HG03457 (cell line): Measurements from ENCODE around the gene NBAS.

ENCODE experiments used
- ATAC-seq: cut with Tn5 transposase; IDR thresholded peaks from one replicate; pipeline ENCODE4 v1.9.1; 2021; ENCODE audit warnings: moderate number of reproducible peaks; ENCODE audit not compliant: unreplicated experiment

NBAS gene

DNA sequence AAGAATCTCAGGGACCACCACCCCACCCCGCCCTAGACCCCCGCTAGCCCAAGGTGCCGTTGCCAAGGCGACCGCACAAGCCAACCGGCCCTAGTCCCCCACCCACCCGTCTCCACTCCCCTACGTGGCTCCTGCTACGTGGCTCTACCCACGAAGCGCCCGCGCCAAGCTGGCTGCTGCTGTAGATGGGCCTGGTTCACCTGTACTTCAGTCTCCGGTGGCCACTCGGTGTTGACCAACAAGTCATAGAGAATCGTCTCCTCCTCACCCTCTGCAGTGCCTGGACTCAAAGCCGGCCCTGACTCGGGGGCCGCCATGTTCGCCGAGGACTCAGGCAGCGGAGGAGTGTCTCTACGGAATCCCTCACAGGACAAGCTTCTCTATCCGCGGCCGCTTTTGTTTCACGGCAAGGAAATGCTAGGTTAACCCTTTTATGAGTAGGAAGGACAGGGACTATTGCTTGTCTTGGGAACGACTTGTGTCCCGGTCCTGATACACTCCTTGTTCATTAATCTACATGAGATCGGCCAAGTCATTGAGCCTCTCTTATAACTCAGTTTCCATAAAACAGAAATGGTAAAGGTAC is at the start of gene NBAS:
Gene NBAS, minus strand, starts transcription at position 347 of the 586 bp plus-strand sequence. Its CDS starts 30 bp downstream, at position 317.
- ATAC-seq = peak; percentile 68

DNA sequence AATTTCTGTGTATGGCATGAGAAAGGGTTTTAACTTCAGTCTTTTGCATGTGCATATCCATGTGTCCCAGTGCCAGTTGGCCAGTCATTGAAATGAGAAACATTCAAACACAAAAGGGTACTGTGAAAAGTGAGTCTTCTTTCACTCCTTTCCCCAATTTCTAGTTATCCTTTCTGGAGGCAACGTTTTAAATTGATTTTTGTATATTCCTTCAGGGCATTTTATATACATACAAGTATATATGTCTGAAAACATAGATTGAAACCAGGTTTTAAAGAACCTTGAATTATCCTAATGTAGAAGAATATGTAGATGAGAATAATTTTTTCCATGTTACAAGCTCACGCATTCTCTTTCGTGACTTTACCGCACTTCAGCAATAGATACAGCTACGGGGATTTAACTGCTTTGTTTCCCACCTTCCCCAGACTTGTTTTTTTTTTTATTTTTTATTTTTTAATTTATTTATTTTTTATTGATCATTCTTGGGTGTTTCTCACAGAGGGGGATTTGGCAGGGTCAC is 49.4 kb upstream of the NBAS start:
- no peak for ATAC-seq

DNA sequence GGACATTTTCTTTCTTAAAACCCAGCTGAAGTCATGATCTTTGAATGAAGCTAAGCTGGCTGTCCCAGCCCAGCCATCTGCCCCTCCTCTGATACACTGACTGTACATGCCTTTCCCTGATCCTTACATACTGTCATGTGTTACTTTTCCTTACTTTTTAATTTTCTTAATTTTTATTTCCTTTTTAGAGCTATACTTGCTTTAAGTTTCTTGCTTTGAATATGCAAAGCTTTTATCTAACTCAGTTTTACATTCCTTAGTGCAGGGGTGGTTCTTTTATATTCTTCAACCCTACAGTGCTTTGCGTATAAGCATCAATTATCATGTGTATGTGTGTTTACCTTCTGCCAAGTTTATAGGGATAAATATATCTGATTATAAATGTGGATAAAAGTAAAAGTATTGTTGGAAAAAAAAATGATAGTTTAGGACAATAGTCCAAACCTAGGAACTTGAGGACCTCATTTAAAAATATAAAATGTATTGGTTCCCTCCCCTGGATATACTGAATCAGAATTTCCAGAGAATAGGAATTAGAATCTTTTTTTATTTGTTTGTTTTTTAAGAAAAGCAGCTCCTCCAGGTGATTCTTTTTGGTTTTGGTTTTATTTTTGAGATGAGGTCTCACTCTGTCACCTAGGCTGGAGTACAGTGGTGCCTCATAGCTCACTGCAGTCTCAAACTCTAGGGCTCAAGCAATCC is 48.4 kb upstream of the NBAS start:
- ATAC-seq = no peak

DNA sequence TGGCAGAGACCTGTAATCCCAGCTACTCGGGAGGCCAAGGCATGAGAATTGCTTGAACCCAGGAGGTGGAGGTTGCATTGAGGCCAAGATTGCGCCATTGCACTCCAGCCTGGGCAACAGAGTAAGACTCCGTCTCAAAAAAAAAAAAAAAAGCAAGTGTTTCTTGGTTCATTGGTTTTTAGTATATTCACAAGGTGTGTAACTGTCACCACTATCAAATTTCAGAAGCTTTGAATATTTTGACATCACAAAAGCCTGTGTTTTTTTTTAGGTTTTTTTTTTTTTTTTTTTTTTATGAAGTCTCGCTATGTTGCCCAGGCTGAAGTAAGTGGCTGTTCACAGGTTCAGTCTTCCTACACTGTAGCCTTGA is 47.2 kb upstream of the NBAS start:
- no peak for ATAC-seq

DNA sequence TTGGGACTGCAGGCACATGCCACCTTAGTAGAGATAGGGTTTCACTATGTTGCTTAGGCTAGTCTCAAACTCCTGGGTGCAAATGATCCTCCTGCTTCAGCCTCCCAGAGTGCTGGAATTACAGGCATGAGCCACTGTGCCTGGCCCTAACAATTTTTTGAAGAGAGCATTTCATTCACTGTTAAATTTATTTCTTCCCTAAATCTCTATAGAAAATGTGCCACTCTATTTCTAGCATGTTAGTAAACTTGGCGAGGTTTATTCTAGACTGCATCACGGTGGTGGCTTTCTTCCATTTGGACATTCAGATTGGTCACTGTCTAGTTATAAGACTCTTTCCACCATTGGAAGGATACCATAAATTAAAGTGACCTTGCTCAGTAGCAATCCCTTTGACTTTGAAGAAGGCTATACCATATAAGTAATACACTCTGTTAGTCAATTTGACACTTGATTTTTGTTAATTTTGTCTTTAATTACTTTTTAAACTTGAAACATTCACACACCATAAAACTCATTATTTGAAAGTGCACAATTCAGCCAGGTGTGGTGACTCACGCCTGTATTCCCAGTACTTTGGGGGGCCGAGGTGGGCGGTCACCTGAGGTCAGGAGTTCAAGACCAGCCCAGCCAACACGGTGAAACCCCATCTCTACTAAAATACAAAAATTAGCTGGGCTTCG is 46.7 kb upstream of the NBAS start:
- no peak for ATAC-seq

DNA sequence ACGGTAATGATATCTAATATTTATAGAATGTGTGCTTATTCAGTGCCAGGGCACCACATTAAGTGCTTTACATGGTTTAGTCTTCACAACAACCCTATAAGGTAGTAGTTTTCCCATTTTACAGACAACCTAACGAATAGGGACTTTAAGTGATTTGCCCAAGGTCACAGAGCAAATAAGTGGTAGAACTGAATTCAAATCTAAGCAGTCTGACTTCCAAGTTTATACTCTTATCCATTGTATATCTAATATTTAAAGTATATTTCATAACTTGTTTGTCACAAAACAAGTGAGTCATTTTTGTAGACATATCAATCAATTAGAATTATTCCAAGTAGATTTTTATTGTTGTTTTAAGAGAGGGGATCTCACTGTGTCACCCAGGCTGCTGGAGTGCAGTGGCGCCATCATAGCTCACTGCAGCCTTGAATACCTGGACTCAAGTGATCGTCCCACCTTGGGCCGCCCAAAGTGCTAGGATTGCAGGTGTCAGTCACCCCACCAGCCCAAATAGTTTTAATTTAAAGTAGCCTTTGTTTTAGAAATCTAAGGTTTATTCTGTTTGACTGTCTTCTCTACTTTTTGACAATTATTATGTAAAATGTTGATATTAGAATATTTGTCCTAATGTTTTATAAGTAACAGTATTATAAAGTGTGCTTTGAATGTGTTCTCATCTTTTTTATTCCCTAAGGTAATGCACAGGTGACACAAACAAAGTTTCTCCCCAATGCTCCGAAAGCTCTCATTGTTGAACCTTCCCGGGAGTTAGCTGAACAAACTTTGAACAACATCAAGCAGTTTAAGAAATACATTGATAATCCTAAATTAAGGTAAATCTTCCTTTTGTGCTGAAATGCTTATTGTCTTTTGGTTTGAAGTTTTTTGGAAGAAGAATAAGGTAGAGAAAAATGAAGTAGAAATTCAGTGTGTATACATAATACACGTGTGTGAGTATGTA is 45.6 kb upstream of the NBAS start:
- no peak for ATAC-seq

DNA sequence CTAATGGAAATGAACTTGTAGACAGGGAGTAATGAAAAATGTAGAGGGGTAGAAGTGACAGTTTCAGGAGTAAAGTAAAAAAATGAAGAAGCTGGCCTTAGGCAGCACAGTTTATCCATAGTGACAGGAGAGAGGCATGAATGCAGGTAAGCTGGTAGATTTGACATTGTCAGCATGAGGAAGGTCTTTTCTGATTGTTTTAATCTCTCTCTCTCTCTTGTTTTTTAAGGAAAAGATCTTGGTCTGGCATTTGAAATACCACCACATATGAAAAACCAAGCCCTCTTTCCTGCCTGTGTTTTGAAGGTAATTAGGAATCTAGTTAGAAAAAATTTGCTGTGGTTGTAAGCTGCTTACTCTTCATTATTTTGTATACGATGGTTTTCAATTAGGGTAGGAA is 44.6 kb upstream of the NBAS start:
- no peak for ATAC-seq

DNA sequence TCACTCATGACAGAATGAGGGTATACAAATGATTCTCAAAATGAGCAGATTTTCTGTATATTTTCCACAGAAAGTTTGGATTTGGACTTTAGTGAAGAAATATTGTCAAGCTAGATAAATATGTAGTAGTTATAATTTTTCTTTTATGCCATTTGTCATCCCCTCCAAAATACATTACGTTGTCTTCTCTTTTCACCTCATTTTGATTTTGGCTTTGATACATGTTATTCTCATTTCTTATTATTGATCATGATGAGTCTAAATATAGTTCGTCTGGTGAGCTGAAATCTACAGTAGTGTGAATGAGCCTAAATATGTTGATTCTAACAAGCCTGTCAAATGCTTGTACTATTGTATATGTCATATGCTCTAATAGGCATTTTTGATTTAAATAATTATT is 42.8 kb upstream of the NBAS start:
- ATAC-seq = no peak

DNA sequence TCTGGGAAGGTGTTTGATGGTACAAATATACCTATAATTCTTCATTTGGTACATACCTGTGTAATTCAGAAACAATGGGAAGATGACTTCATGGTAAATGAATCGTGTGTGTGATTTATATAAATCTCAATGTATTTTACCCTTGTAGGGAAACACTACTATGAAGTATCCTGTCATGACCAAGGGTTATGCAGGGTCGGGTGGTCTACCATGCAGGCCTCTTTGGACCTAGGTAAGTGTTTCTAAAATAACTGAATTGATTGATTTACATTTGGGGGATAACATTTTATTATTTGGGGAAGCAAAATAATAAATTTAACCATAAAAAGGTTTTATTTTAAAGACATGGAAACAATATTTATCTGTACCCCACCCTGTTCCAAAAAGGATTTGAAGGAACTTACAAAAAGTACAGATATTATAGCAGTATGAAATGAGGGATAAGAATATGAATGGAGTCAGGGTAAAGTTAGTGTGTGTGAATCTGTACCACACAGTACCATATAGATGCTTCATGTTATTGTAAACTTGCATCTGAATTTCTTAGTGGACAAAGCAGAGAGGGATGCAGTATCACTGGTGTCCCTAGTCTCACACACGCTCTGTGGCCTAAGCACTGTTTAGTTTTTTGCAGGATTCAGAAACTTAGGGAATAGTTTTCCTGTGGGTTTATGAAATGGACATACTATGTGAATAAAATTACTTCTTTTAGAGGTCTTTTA is 42.1 kb upstream of the NBAS start:
- no peak for ATAC-seq

DNA sequence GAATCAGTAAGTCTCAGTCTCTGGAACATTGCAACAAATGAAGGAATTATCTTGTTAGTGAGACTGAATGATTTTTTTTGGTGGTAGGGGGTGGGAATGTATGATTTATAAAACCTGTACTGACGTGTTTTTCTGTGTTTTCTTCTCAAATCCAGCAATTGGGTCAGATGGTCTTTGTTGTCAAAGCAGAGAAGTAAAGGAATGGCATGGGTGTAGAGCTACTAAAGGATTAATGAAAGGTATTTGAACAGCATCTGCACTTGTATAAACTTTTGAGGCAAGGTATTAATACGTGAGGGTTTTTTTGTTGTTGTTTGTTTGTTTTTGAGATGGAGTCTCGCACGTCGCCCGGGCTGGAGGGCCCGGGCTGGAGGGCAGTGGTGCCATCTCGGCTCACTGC is 41.3 kb upstream of the NBAS start:
- ATAC-seq = no peak

DNA sequence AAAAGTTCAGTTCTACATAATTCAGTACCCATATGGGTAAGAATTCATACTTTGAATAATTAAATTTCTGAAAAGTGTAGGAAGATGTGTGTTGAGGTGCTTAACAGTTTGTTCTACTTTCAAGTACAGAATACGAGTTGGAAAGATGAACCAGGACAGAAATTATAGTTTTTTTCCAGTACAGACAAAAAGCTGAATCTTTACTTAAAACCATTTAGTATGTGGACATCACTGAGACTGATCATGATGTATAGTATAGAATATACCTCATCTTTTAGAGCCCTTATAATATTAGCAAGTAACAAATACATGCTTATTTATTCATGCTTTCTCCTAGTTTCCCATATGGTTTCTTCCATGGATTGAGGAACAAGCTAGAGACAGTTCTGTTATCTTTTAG is 40.5 kb upstream of the NBAS start:
- ATAC-seq = no peak

DNA sequence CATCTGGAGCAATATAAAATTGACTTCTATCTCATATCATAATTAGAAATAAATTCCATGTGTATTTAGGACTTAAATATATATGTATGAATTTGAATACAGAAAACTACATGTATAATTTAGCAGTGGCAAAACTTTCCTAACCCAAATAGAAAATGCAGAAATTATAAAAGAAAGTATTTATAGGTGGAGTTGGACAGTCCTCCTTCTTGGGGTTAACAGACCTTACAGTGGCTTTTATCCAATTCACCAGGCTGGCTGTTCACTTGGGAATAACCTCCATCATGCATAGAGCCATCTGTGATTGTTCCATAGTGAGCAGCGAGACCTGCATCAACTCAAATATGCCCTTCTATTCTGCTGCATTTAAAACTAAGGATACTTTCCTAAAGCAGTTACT is 38.9 kb upstream of the NBAS start:
- no peak for ATAC-seq

DNA sequence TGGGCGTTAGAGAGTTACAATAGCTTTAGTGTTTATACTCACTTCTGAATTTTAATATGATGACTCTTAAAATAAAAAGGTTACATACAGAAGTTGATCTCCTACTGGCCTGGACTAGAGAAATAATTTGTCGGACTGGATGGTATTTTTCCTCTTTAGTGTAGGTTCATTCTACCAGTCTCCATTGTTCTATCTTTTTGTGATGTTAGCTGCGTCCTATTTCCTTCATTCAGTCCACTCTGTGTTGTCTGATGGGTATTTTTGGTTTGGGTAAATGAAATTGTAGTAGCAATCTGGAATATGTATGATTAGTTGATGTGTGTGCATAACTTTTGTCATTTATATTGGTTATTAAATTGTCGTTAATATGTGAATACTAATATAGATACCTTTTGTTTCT is 35.8 kb upstream of the NBAS start:
- ATAC-seq = no peak

DNA sequence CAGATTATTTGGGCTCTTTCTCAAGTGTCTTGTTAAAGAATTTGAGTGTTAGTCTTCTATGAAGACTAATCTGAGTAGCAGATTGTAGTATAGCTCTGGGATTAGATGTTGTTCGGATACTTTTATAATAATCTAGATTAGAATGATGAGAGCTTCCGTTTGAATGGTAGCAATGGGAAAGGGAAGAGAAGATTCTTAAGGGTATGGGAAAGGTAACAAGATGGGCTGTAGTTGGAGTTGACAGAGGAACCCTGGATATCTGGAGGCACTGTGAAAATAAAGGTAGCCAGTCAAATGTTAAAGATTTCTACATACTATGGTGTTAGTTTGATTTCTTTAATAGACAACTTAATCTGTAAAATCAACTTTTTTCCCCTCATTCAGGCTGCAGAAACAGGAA is 35.2 kb upstream of the NBAS start:
- ATAC-seq = no peak

DNA sequence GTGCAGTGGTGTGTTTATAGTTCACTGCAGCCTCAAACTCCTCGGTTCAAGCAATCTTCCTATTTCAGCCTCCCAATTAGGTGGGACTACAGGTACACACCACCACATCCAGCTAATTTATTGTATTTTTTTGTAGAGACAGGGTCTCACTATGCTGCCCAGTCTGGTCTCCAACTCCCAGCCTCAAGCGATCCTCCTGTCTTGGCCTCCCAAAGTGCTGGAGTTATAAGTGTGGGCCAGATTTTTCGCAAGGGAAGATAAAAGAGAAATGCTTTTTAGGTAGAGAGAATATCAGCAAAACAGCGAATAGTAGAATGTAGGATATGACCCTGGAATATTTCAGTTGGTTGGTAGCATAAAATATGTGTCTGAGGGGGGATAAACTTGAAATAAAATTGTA is 34.8 kb upstream of the NBAS start:
- ATAC-seq = no peak

DNA sequence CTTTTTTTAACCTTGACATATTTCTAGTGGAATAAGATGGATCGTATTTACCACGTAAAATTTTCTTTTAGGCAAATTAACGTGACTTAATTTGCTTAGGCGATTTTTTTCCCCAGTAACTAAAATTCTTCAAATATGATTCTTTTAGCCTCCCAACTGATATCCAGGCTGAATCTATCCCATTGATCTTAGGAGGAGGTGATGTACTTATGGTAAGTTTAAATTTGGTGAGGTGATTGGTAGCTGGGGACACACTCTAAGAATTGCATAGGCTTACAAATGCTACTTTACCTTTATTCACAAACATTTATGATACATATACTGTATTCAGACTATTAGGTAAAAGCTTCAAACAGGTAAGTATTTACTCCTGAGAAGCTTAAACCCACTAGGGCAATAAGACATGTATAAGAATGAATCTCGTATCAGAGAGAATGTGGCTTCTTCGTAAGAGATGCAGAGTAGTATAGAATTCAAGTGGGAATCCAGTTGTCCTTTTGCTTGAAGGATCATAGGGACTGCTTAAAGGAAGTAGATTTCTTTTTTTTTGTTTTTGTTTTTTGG is 34.3 kb upstream of the NBAS start:
- no peak for ATAC-seq

DNA sequence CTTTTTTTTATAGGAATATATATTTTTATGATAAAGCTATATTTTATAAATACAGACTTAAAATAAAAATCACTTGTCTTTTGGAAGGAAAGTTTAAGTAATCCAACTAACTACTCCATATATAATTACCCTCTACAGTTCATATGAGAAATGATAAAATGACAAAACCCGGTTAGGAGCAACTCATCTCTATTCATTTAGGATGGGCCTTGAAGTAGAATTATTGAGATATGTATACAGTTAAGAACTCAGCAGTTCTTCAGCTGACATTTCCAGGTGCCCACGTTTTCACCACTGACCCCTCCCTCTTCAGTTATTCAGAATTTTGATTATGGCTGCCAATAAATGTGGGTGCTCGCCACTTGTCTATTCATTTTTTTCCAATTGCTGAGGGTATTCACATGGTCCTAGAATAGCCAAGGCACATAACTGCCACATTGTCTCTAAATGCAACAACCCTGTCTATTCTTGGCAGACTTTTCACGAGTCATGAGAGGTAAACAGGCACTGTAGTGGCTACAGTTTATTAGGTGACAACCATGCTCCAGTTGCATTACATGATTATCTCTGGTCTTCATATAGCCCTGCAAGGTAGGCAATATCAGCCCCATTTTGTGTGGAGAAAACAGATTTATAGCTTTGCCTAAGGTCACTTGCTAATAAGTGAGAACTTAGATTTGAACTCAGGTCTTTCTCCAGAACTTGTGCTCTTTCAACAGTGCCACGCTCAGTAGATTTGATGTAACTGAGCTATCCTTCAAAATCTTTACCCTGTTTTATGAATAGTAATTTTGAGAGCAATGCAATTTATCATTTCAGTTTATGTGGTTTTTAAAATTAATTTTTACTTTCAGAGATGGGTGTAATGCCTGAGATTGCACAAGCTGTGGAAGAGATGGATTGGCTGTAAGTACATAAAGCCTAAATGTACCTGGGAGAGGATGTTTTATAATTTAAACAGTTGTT is 33.4 kb upstream of the NBAS start:
- ATAC-seq = no peak

DNA sequence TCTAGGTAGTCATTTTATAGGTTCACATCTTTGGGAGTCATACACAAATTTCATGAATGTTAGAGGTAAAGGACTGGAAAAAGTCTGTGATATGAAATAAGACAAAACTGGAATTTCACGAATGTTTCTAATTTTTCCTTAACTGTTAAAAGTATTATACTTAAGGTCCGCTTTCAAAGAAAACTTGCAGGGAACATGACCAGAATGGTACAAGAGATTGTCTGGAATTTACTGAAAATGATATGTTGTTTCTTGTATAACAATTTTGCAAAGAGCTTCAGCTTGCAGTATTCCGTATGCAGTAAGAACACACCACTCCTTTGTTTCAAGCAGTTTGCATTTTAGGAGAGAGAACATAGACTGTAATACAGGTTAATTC is 32.2 kb upstream of the NBAS start:
- no peak for ATAC-seq
